GM19324 (cell line): ENCODE measurements around the gene ARHGAP6.
A peak's percentile ranks its signal among the peaks of the same experiment; 100 is the strongest.
"Not testable (repeated sequence)": the region's sequence is repeated elsewhere in the genome, so short reads cannot be mapped to it uniquely, and the experiment has no call there.

Experiments used
- ATAC-seq: cut with Tn5 transposase; IDR thresholded peaks from one replicate; pipeline ENCODE4 v1.9.1; 2021; ENCODE audit warnings: mild to moderate bottlenecking, moderate library complexity; ENCODE audit not compliant: unreplicated experiment, low FRiP score

ARHGAP6 gene

DNA sequence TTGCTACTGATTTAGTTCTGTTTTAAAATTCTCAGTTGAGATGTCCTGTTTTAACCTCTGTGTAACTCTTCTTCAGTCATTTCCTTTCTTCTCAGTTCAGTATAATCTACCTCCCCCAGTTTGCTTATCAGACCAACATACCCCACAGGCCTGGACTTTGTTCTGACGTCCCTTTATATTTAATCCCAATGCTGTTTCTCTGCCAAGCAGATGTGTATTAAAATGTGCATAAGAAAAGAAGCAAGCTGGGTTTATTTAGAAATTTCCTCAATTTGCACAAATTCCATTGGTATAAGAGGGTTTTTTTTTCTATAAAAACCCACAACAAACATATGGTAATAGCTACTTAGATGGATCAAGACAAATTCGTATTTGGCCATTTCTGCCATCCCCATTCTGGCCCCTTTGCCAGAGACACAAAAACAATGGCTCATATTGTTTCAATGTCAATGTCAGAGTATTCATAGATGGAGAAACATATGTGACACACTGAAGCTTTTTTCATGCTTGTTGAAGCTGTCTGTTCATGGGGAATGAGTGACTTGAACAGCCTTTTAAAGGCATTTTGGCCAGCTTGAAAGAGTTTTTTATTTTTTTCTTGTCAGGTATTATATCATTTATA, 530.0 kb downstream of the ARHGAP6 start:
- ATAC-seq, result no peak

DNA sequence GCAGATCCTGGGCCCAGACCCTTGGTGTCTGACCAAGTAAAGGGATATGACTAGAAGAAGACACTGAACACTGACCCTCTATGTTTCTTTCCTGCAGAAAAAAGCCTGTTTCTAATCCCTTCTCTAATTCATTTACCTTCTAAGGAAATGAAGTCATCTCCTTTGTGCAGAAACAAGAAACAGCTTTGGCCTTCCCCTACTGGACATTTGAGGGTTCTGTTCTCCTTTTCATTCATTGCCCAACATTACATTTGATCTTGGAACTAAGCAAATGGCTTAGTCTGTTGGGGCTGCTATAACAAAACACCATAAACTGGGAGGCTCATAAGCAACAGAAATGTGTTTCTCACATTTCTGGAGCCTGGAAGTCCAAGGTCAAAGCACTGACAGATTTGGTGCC, 534.6 kb downstream of the ARHGAP6 start:
- ATAC-seq, result no peak

DNA sequence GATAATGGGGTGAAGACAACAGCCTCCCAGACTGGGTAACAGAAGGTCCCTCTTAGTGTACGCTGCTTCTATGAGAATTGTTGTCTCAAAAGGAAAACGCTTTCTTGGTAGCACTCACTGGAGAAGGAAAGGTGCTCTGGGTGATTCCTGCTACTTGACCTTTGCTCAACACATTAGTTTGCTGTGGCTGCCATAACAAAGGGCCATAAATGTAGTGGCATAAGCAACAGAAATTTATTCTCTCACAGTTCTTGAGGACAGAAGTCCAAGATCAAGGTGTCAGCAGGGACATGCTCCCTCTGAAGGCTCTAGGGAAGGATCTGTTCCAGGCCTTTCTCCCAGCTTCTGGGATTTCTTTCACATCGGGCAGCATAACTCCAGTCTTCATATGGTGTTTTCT, 535.6 kb downstream of the ARHGAP6 start:
- no peak for ATAC-seq

DNA sequence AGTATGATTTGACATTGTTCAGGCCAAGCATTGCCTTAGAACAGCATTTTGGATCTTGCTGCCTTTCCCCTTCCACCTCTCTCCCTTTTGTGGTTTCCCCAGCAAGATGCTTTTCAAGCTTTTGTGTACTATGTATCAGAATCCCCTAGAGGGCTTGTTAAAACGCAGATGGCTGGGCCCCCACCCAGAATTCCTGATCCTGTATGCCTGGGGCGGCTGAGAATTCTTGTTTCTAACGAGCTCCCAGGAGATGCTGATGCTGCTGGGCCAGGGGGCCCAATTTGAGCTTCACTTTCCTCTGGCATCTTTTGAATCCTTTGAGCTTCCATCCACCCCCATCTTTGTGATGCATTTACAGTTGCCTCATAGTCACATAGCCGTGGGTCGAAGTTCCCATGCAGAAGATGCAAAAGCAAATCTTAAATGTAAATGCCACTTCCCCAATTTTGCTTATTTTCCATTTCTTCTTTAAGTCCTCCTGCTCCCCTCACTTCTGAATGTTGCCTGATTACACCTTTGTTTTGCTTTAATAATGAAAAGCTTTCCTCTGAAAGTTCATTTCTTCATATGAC, 536.1 kb downstream of the ARHGAP6 start:
- ATAC-seq, result no peak

DNA sequence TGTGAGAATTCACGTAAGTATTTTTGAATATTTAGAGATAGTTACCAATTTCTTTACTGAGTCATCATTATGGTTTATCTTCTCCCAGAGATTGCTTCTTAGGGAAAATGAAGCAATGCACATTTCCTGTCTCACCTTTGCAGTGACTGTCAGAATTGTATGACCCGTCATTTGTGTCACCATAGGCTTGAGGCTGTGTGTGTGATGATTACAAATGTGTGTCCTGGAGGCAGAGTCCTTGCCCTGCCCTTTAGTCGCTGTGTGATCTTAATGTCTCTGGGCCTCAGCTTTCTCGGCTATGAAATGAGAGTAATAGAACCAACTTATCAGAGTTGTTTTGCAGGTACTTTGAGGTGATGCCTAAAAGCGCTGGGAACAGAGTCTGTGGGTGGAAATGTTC, 540.7 kb downstream of the ARHGAP6 start:
- ATAC-seq, result no peak

DNA sequence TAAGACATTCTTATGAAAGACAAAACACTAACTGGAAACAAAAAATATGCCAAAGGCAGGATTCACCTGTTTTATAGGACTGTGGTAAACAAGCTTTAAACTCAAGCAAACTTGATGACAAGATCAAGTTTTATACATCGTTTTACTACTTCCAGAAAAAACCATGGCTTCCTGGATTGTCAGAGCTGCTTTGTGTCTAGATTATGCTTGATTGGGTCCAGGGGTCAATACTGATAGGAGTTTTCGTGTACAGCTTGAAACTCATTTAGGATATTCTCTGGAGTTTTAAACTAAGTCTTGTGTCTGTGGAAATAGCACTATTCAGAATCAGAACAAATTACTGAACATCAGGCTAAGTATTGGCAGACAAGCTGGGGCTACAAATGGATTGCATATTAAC, 541.6 kb downstream of the ARHGAP6 start:
- no peak for ATAC-seq

DNA sequence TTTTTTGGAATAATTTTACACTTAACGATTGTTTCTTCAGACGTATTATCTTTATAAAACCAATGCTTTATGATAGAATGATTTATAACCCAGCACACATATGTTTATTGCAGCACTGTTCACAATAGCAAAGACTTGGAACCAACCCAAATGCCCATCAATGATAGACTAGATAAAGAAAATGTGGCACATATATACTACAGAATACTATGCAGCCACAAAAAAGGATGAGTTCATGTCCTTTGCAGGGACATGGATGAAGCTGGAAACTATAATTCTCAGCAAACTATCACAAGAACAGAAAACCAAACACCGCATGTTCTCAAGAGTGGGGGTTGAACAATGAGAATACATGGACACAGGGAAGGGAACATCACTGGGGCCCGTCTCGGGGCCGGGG, 542.6 kb downstream of the ARHGAP6 start:
- not testable (repeated sequence) for ATAC-seq

DNA sequence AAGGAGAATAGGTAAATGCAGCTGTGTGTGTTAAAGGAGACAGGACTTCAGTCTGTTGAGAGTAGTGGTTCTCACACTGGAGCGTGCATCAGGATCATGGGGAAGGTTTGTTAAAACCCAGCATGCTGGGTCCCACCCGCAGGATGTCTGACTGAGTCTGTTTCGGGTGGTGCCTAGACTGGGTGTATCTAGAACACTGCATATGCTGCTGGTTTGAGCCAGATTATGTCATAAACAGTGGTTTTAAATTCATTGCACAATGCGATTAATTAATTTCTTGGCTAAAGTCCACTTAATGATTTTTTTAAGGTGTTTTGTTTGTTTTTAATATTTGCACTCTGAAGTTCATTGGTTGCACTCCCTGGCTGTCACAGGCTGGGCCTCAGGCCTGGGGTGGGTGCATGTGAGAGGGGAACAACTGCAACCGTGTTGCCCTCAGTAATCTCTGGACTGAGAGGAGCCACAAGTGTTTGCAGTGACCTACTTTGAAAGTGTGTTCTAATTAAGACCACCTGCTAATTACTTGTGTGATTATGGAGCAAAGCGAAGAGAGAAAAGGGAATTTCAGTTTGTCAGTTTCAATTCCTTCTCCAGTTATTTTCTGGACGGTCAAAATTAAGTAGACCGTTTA, 546.3 kb downstream of the ARHGAP6 start:
- no peak for ATAC-seq

DNA sequence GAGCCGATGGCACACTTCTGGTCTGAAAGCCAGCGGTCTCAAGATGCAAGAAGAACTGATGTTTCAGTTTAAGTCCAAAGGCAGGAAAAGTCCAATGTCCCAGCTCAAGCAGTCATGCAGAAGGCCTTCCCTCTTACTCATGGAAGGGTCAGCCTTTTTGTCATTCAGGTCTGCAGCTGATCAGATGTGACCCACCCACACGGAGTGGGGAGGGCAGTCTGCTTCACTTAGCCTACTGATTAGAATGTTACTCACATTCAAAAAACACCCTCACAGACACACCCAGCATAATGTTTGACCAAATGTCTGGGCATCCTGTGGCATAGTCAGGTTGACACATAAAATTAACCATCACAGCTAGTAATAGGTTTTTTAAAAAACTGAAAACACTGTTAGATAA, 548.0 kb downstream of the ARHGAP6 start:
- ATAC-seq, result no peak

DNA sequence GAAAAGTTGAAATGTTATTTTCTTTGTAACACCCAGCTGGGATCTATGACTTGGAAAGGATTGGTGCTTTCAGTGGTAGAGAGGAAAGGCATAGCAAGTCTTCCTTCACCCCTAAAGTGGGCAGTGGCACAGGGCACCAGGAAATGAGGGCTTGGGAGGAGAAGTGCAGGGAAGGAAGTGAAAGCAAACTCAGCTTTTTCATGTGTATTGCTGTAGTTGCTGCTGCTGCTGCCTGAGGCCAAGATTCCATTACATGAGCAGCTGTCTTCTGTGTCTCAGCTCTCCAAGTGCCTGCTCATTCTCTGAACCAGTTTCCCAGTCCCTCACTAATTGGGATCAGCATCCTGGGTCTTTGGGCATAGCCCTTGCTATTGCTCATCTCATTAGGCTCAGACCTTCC, 552.0 kb downstream of the ARHGAP6 start:
- ATAC-seq, result no peak

DNA sequence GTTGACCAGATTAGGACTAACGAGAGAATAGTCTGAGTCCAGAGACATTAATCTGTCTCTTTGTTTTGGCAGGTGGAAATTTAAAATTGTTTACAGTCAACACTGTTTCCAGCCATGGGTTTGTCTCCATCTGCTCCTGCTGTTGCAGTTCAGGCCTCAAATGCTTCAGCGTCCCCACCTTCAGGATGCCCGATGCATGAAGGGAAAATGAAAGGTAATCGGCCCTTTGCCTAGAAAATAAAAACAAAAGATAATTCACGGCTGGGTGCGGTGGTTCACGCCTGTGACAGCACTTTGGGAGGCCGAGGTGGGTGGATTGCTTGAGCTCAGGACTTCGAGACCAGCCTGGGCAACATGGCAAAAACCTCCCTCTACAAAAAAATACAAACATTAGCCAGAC, 553.8 kb downstream of the ARHGAP6 start:
- ATAC-seq, result no peak

DNA sequence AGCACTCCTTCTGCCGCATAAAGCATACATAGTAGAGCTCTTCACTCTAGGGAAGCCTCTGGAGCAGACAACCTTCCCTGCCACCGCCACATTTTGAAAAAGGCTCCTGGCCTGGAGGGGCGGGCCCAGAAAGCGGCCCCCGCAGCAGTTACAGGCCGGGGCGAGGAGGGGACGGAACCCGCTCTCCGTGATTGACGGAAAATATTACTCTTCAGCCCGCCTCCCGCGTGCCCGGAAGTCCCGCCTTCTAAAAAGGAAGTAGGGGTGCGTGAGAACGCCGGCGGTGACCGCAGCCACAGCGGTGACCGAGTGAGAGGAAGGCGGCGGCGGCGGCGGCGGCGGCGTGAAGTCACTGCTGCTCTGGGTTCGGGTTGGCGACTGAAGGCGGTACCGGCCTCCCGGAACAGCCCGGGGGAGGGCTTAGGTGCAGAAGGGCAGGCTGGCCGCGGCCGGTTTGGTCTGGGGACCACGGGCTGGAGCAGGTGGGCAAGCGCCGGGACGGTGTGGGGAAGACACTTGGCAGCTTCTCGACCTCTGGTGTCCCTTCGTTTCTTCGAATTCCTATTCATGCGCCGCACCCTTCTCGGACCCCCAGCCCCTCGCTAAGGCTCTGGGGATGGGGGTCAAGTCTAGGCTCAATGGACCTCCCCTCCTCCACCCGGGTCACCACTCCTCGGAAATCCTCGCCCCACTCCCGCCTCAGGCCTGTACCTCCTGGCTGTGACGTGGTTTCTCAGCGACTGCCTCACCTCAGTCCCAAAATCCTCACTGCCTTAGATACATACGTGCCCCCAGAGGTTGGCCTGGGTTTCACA, 554.5 kb downstream of the ARHGAP6 start, which contains the start of gene HCCS:
Gene HCCS (plus strand): TSS at position 296 of the 815 bp plus-strand sequence. CDS start 729 bp downstream, outside the sequence.
- peak; percentile 89 for ATAC-seq

DNA sequence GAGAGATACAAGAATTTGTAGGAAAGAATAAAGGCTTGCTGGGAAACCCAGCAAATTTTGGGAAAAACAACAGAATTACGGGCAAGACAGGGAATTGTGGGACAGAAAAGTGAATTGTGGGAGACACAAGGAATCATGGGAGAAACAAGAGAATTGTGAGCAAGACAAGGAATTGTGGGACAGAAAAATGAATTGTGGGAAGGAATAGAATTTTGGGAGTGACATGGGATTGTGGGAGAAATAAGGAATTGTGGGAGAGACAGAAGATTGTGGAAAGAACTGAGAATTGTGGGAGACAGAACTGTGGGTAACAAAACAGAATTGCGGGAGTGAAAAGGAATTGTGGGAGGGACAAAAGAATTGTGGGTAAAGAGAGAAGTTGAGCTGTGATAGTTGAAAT, 555.8 kb downstream of the ARHGAP6 start:
- no peak for ATAC-seq

DNA sequence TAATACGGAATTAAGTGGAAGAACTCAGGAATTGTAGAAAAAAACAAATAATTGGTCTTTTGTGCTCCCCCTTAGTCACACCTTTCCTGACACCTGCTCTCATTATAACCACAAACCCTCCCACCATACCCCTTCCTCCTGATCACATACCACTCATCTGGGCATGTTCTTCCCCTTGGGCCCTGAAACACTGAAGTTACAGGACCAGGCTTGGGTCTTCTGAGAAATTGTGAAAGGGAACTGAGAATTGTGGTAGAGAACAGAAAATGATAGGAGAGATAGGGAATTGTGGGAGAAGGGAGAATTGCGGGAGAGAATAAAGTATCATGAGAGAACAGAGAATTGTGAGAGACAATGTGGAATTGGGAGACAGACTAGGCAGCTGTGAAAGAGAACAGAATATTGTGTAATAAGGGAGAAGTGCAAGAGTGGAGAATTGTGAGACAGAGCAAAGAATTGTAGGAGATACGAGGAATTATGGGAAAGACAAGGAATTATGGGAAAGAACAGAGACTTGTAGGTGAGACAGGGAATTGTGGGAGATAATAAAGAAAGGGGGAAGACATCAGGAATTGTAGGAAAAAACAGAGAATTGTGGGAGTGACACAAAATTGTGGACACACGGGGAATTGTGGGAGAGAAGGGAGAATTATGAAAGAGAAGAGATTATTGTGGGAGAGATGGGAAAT, 557.3 kb downstream of the ARHGAP6 start:
- no peak for ATAC-seq

DNA sequence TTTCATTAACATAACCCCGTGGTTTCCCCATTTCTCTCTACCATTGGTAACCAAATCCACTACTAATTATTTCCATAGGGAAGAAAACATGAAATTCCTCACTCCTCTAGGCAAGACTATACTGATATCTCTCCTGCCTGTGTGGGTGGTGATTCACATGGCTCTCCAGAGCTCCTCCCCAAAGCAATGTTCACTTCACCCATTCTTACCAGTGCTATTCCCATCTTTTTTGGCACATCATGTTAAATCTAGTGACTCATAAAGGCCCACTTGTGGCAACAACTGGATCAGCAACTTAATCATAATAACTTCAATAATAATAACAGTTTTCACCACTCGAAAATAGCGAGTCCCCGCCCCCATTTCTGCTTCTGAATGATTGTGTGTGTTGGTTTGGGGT, 560.6 kb downstream of the ARHGAP6 start:
- no peak for ATAC-seq

DNA sequence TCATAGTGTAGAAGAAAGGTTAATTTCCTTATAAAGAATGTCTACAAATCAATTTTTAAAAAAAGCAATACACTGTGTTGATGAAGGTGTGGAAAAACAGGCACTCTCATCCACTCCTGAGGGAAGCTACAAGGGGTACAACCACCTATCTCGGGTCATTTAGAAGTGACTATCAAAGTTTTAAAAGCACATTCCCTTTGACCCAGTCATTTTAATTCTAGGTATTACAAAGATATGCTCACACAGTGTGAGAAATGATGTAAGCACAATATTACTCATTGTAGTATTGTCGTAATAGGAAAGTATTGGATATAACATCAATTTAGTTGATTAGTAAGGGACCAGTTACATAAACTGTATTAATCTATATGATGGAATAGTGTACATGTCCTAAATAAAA, 562.0 kb downstream of the ARHGAP6 start:
- no peak for ATAC-seq

DNA sequence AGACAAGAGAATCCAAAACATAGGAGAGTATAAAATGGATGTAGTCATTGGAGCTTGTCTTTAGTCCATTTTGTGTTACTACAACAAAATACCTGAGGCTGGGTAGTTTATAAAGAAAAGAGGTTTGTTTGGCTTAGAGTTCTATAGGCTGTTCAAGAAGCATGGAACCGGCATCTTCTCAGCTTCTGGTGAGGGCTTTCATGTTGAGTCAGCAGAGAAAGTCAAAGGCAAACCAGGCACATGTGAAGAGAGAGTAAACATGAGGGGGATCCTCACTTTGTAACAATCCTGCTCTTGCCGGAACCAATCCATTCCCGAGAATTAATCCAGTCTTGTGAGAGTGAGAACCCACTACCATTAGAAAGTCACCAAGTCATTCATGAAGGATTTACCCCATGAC, 562.7 kb downstream of the ARHGAP6 start:
- no peak for ATAC-seq

DNA sequence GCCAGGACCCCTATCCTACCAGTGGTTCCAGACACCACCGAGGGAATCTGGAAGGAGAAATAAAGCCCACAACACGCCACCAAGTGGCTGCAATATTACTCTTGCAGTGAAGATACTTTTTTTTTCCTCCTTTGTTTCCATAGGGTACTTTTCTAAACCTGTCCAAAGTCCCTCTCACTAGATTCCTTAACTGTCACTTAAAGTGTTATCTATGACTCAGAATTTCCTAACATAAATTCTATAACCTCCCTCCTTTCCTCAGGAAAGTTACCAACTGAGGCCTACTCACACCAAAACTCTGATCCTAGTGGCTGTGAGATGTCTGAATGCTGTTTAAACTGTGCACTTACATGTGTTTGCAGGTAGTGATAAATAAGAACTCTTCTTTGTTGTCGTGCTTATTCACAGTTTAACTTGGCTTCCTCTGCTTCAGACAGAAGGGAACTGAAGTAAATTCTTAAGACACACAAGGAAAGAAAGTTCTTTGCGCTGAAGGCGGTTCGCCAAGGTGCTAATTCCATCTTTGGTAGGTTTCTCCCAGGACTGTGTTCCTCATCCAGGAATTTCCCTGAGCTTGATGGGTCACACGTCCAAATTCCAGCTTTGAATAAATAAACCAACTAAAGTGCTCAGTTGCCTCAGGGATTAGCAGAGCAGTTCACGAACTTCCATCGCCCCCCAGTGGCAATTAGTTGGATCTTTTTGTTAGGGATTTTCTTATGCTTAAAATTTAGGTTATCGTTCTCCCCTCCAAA, 565.3 kb downstream of the ARHGAP6 start:
- ATAC-seq, result no peak

DNA sequence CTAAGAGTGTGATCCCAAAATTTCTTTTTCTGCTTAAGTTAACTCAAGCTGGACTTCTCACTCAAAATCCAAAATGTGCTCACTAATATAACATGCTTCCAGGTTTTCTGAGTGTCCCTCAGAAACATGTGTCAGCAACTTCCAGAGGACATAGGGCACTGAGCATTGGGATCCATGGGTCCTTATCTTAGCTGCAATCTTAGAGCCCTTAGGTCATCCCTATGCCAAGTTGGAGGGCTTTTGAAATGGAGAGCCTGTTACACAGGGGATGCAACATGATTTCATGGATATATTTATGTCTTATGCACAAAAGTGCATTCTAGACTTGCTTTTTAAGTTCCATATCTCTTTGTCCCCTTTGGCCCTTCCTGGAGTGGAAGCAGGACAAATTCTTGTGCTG, 566.3 kb downstream of the ARHGAP6 start:
- ATAC-seq, result no peak

DNA sequence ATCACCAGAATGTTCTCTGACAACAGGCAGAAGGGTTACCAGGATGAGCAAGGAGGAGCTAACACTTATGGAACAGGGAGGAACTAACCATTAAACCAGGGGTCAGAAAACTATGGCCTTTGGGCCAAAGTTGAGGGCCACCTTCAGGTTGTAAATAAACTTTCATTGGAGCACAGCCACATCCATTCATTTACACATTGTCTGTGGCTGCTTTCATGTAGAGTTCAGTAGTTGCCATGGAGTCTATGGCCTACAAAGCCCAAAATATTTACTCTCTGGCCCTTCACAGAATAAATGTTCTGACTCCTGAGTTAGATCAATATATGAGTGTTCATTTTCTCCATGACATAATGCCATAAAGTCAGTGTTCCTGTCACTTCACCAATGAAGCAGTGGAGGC, 567.8 kb downstream of the ARHGAP6 start:
- ATAC-seq, result no peak
